ENCODE data around the gene KRT16.

DNA sequence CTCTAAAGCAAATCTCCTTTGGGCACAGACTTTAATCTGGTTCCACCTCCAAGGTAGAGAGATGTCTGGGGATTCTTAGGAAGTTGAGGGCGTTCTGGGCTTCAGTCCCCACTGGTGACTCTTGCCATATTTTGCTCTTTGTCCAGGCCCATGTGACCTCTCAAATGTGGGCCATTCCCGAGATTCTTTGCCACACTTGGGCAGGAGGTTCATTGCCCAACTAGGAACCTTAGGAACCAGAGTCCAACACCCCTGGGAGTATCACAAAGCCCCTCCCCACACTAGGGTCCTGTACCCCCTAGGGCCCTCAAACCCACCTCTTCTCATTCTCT is 32.4 kb downstream of the KRT16 start:
- TF ChIP-seq POLR2A (IDR thresholded peaks at IDR 0.05) (no peak), POLR2AphosphoS5 (IDR thresholded peaks at IDR 0.05) (no peak), EP300 (IDR thresholded peaks at IDR 0.05) (no peak)
- TF ChIP-seq, protein P1, sequence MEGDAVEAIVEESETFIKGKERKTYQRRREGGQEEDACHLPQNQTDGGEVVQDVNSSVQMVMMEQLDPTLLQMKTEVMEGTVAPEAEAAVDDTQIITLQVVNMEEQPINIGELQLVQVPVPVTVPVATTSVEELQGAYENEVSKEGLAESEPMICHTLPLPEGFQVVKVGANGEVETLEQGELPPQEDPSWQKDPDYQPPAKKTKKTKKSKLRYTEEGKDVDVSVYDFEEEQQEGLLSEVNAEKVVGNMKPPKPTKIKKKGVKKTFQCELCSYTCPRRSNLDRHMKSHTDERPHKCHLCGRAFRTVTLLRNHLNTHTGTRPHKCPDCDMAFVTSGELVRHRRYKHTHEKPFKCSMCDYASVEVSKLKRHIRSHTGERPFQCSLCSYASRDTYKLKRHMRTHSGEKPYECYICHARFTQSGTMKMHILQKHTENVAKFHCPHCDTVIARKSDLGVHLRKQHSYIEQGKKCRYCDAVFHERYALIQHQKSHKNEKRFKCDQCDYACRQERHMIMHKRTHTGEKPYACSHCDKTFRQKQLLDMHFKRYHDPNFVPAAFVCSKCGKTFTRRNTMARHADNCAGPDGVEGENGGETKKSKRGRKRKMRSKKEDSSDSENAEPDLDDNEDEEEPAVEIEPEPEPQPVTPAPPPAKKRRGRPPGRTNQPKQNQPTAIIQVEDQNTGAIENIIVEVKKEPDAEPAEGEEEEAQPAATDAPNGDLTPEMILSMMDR (IDR thresholded peaks at IDR 0.05): no peak

Measured in stomach (tissue), 4 donors.